Esophagus muscularis mucosa (tissue), 4 donors: ENCODE results near the gene TCAIM. TPM values are rescaled to one million over a fixed set of nuclear protein-coding genes. Genes with fewer than 3 reads are reported as not detected.

Experiments used
- DNase-seq: peaks from one replicate; pipeline ENCODE4 v3.0.0-alpha.2; 2017; ENCODE audit errors: extremely low spot score
- H3K27ac ChIP-seq, 4 donors: fragments of 200-600 bp; sonication (generic); replicated peaks in 1 of 4; 1 replicate in 3 of 4; 2 replicates in 1 of 4; pipeline ENCODE4 v1.5.1; 2016 to 2019; ENCODE audit warnings: mild to moderate bottlenecking in 1 of 4
- H3K27me3 ChIP-seq, 4 donors: fragments of 200-600 bp; sonication (generic); one replicate each; pipeline versions ENCODE4 v1.5.1 to v1.6.0; 2016 to 2019
- H3K36me3 ChIP-seq, 4 donors: fragments of 200-600 bp; sonication (generic); one replicate each; pipeline ENCODE4 v1.5.1; 2016 to 2019
- H3K4me1 ChIP-seq, 4 donors: fragments of 200-600 bp; sonication (generic); one replicate each; pipeline ENCODE4 v1.5.1; 2016 to 2019
- H3K4me3 ChIP-seq, 4 donors: fragments of 200-600 bp; sonication (generic); 1 replicate in 2 of 4; 2 replicates in 2 of 4; pipeline ENCODE4 v1.5.1; 2016 to 2019; ENCODE audit warnings: mild to moderate bottlenecking in 4 of 4, moderate library complexity in 1 of 4
- H3K9me3 ChIP-seq, 4 donors: fragments of 200-600 bp; sonication (generic); 1 replicate in 3 of 4; 2 replicates in 1 of 4; pipeline ENCODE4 v1.5.1; 2016 to 2019
- CTCF ChIP-seq, 3 experiments: fragments of 200-600 bp in 2 of 3; fragments of 450-650 bp in 1 of 3; sonication (generic) in 2 of 3; IDR thresholded peaks; one replicate each; pipeline ENCODE4 v1.5.1; 2017 to 2019; ENCODE audit warnings: antibody characterized with exemption in 3 of 3, mild to moderate bottlenecking in 2 of 3, moderate library complexity in 1 of 3
- EP300 ChIP-seq: sonication (generic); formaldehyde crosslinking; IDR thresholded peaks from one replicate; pipeline ENCODE4 v1.6.1; 2017; ENCODE audit warnings: antibody characterized with exemption
- POLR2A ChIP-seq: fragments of 450-650 bp; IDR thresholded peaks from one replicate; pipeline ENCODE4 v1.6.1; 2017; ENCODE audit warnings: antibody characterized with exemption, moderate library complexity, mild to moderate bottlenecking, low read depth
- POLR2AphosphoS5 ChIP-seq, 2 donors: sonication (generic); formaldehyde crosslinking; IDR thresholded peaks; one replicate each; pipeline ENCODE4 v1.6.1; 2017; ENCODE audit warnings: antibody characterized with exemption in 2 of 2
- WGBS: methylation state at CpG from one replicate; pipeline ENCODE4 v1.1.5; 2018; 5-methylcytosine and 5-hydroxymethylcytosine counted together
- intact Hi-C: fragments of 100-400 bp; cut with DNase I; formaldehyde crosslinking; loops from one replicate; pipeline ENCODE4 v1.15.1; 2023
- total RNA-seq, 4 donors: library from RNA; depleted of rRNA; stranded (reverse); fragments of >200 nt; gene quantifications; one replicate each; pipeline versions ENCODE4 v1.1.0 to v1.2.1, GENCODE V29; 2016

The TCAIM gene
- total RNA-seq, 4 donors from 2014 or later: 32.0 to 46.4 (median 36.5) TPM

DNA sequence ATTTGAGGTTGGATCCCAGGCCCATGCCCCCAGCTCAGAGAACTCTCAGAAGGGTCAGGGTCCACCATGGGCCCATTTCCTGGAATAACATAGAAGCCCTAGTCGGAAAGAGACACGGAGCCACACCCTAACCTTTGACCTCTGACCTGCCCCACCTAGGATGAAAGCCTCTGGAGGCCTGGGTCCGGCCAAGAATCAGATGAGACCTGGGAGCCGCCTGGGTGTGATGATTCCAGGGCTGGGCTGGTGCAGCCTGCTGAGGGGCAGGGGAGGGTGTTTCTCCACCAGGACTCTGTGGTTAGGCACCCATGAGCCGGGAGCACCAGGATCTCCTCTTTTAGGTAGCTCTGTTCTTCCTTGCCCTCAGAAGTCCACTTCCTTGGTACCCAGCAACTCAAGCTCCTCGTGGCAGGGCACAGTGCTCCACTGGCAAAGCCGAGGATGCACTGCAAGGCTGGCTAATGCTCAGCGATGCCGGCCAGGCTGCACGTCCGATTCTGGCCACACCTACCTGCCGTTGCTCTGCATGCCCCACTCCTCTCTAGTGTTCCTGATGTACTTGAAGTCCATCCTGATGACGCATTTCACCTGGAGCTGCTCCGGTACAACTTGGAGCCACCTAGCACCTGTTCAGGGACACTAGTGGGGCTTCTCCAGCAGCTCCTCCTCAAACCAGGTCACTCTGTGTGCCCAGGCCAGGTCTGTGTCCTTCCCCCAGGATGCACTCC, 81.5 kb downstream of the TCAIM start:
- DNase-seq: no peak
- no peak for TF ChIP-seq POLR2AphosphoS5 (IDR thresholded peaks at IDR 0.05)
- no peak for TF ChIP-seq CTCF (IDR thresholded peaks at IDR 0.05)
- TF ChIP-seq EP300: no peak
- TF ChIP-seq POLR2A: no peak
- 86% methylated on average over 13 of the region's 14 CpGs for WGBS
- Histone ChIP-seq H3K9me3 (no peaks in the 10 kb centered on the region), H3K36me3 (no peaks in the 10 kb centered on the region), H3K4me3 (no peak overlapping the region), H3K27ac (no peak overlapping the region), H3K27me3 (peaks cover 0 to 20% (median 0%) of the 10 kb centered on the region in 4 donors), H3K4me1 (no peaks in the 10 kb centered on the region)
- intact Hi-C loops: no loop called here

DNA sequence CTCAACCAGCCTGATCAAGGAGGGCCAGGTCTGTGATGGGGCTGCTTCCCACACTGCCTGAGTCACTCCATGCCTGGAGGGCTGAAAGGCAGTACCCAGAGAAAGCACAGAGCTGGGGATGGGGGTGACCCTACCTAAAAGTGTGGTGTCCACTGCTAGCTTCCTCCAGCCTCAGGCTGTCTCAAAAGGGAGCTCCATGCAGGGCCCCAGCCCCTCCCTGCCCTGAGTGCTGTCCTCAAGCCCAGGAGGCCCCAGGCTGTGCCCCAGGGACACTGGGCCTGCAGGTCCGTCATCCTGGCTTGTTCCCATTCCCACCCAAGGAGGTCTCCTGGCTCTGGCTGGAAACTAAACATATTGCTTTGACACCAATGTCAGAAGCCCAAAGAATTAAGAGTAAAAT, 82.1 kb downstream of the TCAIM start:
- Histone ChIP-seq H3K27me3 (peaks cover 0 to 20% (median 0%) of the 10 kb centered on the region in 4 donors), H3K4me1 (no peaks in the 10 kb centered on the region), H3K27ac (no peak overlapping the region), H3K9me3 (no peaks in the 10 kb centered on the region), H3K36me3 (no peaks in the 10 kb centered on the region), H3K4me3 (no peak overlapping the region)
- no peak for DNase-seq
- intact Hi-C loops: no loop called here
- WGBS: 88% methylated on average over 1 of the region's 1 CpG
- TF ChIP-seq EP300 (no peak), POLR2A (no peak), CTCF (IDR thresholded peaks at IDR 0.05) (no peak), POLR2AphosphoS5 (IDR thresholded peaks at IDR 0.05) (no peak)

DNA sequence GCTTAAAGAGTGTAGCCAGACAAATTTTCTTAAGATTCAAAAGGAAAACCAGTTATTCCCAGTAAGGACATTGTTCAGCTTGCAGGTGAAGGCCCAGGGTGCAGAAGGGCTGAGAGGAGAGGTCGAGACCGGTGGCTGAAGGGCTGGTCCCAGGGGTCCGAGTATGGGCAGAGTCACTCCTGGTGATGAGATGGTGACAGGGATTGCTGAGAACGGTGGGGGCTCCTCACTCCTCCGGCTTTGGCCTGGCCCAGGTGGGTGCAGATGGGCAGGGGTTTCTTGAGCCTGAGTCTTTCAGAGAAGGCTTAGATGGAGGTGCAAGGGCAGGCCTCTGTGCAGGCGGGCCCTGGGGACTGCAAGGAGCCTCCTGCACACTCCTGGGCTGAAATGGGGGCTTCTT, 82.7 kb downstream of the TCAIM start:
- Histone ChIP-seq H3K27me3 (peaks cover 0 to 20% (median 0%) of the 10 kb centered on the region in 4 donors), H3K9me3 (no peaks in the 10 kb centered on the region), H3K36me3 (no peaks in the 10 kb centered on the region), H3K4me3 (no peak overlapping the region), H3K4me1 (no peaks in the 10 kb centered on the region), H3K27ac (no peak overlapping the region)
- intact Hi-C loops: no loop called here
- DNase-seq: no peak
- no peak for TF ChIP-seq CTCF (IDR thresholded peaks at IDR 0.05)
- no peak for TF ChIP-seq EP300
- no peak for TF ChIP-seq POLR2A
- no peak for TF ChIP-seq POLR2AphosphoS5 (IDR thresholded peaks at IDR 0.05)
- 91% methylated on average over 6 of the region's 6 CpGs for WGBS

DNA sequence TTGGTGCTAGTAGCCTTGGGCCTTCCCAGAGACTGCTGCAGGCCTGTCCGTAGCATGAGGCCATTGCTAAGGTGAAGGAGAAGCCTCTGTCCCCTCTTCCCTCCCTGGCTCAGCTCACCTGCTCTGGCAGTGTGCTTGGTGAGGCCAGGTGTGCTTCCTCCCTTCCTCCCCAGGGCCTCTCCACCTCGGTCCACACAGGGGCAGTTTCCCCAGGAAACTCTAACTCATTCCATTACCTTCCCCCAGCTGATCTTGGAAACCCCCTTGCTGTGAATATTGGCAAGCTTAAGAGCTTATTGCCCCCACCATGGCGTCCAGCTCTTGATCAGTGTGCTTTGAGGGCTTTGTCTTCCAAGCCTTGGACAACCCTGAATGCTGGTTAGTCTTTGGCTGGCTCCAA, 86.2 kb downstream of the TCAIM start:
- Histone ChIP-seq H3K4me3 (no peak overlapping the region), H3K9me3 (no peaks in the 10 kb centered on the region), H3K27me3 (peaks cover 0 to 26% (median 0%) of the 10 kb centered on the region in 4 donors), H3K27ac (no peak overlapping the region), H3K36me3 (no peaks in the 10 kb centered on the region), H3K4me1 (no peaks in the 10 kb centered on the region)
- 66% methylated on average over 3 of the region's 3 CpGs for WGBS
- intact Hi-C loops: no loop called here
- TF ChIP-seq POLR2AphosphoS5 (IDR thresholded peaks at IDR 0.05) (no peak), EP300 (no peak), CTCF (IDR thresholded peaks at IDR 0.05) (no peak), POLR2A (no peak)
- no peak for DNase-seq

DNA sequence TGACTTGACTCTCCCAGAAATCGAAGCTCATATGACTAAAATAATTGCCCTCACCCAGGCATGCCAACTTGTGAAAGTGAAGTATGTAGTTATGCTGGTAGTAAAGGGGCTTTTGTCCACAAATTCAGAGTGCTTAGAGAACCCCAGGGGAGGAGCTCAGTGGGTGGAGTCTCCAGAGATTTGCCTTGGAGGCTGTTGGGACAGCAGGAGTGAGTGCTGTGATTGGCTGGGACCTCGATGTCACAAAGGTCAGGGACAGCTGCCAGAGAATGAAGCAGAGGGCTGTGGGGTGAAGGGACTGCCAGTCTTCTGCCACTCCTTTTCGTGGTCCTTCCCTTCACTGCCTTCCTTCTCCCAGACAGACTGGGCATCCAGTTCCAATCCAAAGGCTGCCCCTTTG, 89.1 kb downstream of the TCAIM start:
- DNase-seq: no peak
- H3K27ac ChIP-seq: no peak overlapping the region

More for the DNA sequence above, 89.1 kb downstream of the TCAIM start:
- 85% methylated on average over 3 of the region's 3 CpGs for WGBS
- Histone ChIP-seq H3K36me3 (no peaks in the 10 kb centered on the region), H3K4me1 (no peaks in the 10 kb centered on the region), H3K27me3 (peaks cover 0 to 18% (median 0%) of the 10 kb centered on the region in 4 donors), H3K9me3 (no peaks in the 10 kb centered on the region), H3K4me3 (no peak overlapping the region)
- intact Hi-C loops: no loop called here
- TF ChIP-seq EP300 (no peak), POLR2AphosphoS5 (IDR thresholded peaks at IDR 0.05) (no peak), POLR2A (no peak), CTCF (IDR thresholded peaks at IDR 0.05) (no peak)
